HG02973 (cell line): ENCODE data around the gene PACS1.
"Not testable (repeated sequence)": the region's sequence is repeated elsewhere in the genome, so short reads cannot be mapped to it uniquely, and the experiment has no call there.

Source experiments
- ATAC-seq: cut with Tn5 transposase; IDR thresholded peaks from one replicate; pipeline ENCODE4 v1.9.1; 2021; ENCODE audit warnings: moderate library complexity; ENCODE audit not compliant: unreplicated experiment

Gene PACS1

DNA sequence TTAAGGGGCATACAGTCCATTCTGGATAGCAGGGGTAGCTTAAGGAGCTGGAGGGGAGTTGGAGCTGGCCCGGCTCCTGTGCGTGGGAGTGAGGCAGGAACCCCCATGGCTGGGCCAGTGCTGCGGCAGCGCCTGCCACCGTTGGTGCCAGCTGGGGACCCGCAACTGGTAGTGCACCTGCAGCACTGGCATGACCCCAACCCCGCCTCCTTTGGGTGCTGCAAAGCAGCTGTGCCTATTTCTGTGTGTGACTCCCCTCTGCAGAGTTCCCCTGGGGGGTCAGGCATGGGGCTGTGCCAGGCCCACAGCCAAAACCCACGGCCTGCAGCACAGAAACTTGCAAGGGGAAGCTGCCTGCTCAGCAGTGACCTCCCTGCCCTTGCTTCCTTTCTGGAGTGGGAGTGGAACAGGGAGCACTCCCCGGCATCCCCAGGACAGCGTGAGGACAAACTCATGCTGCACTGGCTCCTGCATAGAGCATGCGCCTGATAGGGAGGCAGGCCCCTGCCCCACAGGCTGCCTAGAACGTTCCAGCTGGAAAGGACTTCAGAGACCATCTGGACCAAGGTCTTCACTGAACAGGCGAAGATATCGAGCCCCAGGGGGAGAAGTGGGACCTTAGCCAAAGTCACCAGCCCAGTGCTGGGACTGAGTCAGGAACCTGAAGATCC, 172.2 kb downstream of the PACS1 start:
- ATAC-seq: no peak

DNA sequence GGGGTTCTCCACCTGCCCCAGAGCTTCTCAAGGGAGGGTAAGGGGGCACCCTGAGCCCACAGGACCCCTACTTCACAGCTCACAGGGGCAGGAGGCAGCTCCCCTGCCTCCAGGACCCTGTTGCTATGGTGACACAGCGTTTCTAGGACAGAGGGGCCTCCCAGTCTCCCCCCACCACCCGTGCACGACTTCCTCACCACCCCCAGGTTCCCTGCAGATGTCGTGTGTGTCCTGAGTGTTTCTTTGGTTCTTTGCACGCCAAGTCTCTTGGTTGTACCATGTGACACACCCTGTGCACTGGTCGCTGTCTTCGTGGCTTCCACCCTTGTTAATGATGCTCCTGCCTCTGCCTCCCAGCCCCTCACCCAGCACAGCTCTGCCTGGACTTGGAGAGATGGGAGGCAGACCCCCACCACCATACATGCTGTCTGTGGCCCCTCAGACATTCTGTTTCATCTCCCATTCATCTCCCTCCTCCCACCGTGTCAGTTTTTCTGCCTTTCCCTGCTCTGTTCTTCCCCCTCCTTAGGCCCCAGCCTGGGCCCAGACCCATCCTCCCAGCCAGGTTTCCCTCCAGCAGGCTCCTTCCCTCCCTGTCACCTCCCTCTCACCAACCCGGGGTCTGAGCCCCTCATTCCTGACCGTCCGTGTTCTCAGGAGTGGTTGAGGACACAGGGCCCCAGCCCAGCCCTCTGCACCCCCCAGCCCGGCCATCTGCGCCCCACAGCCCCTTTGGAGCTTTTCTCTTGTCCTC, 173.9 kb downstream of the PACS1 start:
- no peak for ATAC-seq

DNA sequence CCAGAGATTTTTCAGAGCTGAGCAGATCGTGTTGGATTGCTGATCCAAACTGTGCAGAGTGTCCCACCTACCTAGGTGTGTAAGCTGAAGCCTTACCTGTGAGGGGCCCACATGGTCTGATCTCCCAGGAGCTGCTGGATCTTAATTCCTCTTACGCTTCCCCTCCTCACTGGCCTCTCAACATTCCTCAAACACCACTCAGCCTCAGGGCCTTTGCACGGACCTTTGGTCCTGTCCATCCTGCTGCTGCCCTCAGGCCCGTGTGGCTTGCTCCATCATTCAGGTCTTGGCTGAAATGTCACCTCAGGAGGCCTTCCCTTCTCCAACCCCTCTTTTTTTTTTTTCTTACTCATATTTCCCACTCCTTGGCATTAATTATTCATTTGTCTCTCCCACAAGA, 177.2 kb downstream of the PACS1 start:
- ATAC-seq: no peak

DNA sequence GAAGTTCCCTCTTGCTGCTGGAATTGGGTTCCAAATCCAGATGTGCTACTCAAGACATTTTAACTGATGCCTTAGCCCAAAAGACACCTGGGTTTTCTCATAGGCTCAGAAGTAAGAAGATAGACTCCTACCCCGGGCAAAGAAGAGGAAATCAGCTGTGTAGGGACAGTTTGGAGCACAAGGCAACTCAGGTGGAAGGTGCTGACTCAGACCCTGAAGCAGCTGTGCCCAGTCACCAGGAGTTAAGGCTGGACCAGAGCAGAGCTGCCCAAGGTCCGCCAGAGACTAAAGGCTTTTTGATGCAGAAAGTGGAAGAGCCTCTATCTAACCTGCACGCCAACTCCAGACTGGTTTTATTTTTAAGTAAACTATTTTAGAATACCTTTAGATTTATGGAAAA, 177.7 kb downstream of the PACS1 start:
- no peak for ATAC-seq

DNA sequence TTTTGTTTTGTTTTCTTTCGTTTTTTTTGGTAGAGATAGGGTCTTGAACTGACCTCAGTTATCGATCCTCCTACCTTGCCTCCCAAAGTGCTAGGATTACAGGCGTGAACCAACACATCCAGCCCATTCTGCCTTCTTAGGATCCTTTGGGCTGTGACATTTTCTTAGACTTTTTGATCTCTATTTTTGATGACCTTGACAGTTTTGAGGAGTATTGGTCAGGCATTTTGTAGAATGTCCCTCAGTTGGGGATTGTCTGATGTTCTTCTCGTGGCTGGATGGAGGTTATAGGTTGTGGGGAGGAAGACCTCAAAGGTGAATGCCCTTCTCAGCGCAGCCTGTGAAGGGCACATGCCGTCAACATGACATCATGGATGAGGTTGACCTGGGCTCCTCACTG, 178.8 kb downstream of the PACS1 start:
- no peak for ATAC-seq

DNA sequence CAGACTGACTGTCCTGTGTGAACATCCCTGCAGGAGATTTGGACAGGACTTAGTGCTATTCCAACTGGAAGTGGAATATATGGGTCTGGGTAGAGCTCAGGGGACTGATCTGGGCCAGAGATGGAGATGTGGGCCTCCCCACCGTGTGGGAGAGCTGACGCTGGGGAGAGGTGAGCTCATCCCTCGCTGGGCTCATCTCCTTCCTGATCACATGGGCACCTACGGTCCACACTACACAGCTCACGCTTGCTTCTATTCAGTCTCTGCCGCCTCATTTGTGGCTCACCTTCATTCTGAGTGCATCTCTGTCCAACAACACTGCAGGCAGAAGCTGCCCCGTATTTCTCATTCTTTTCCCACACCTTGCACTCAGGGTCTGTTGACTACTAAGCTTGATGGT, 181.7 kb downstream of the PACS1 start:
- ATAC-seq: no peak

DNA sequence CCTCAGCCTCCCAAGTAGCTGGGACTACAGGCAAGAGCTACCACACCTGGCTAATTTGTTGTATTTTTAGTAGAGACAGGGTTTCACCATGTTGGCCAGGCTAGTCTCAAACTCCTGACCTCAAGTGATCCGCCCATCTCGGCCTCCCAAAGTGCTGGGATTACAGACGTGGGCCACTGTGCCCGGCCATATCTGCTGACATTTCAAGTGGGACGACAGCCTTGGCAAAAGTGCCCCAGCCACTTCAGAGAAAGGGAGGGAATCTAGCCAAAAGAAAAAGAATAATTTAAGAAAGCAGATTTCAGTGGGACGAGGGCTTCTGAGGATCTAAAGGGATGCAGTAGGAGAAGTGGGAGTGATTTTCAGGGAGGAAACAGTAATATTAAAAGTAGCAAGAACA, 183.0 kb downstream of the PACS1 start:
- ATAC-seq: not testable (repeated sequence)

DNA sequence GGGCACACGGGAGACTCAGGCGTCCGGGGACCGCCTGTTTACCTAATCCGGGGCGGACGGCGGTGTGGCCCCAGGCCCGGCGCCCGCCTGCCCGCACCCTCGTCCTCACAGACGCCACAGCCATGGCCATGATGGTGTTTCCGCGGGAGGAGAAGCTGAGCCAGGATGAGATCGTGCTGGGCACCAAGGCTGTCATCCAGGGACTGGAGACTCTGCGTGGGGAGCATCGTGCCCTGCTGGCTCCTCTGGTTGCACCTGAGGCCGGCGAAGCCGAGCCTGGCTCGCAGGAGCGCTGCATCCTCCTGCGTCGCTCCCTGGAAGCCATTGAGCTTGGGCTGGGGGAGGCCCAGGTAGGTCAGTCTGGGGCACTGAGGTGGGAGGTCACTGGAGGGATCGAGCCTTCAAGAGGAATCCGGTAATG, 188.4 kb downstream of the PACS1 start:
- no peak for ATAC-seq

DNA sequence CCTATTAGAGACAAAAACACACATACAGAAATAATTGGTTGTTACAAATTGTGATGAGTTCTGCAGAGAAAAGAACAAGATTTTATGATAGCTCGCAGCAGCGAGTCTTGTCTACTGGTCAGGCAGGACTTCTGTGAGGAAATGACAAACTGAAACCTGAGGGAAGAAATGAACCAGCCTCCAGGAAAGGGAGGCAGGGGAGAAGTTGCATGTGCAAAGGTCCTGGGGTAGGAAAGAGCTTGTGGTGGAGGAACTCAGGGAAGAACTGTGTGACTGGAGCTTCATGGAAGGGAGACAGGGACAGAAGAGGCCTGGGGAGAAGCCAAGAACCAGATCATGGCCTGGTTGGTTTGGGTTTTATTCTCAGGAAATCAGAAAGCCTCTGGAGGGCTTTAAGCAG, 189.2 kb downstream of the PACS1 start:
- no peak for ATAC-seq

DNA sequence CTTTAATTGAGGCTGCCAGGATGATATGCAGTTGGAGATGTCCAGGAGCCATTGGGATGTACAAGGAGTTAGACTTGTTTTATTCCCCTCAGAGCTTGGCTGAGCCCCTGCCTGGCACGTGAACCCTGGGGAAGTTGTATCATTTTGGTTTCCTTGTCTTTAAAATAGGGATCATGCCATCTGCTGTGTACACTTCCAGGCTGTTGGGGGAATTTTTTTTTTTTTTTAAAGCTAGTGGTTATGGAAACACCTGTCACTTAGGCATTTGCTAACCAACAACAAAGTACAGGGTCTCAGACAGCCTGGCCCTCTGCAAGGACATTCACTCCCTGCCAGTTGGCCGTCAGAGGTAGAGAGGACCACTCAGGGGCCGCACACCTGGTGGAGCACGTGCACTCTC, 189.9 kb downstream of the PACS1 start:
- ATAC-seq: no peak

DNA sequence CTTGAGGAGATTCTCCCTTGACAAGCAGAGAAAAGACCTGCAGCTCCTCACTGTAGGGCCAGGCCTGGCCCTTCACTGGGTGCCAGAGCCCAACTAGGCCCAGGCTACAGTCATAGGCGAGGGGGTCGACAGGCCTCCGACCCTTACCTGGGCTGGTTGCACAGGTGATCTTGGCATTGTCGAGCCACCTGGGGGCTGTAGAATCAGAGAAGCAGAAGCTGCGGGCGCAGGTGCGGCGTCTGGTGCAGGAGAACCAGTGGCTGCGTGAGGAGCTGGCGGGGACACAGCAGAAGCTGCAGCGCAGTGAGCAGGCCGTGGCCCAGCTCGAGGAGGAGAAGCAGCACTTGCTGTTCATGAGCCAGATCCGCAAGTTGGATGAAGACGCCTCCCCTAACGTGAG, 191.5 kb downstream of the PACS1 start:
- no peak for ATAC-seq

DNA sequence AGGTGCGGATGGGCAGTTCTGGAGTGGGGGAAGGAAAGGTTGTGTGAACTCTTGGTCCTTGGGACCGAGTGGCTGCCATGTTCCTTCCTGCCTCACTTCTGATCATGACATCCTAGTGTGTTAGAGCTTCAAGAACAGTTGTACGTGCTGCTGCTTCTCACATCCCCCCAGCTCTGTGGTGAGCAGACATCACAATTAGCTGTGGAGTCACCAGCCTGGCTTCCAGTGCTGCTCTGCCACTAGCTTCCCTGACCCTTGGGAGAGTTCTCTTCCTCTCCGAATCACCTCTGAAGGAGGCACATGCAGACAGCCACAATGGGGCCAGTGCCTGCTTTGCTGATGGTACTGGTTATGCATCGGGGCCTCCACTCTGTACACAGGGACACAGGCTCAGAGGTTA, 192.1 kb downstream of the PACS1 start:
- no peak for ATAC-seq

DNA sequence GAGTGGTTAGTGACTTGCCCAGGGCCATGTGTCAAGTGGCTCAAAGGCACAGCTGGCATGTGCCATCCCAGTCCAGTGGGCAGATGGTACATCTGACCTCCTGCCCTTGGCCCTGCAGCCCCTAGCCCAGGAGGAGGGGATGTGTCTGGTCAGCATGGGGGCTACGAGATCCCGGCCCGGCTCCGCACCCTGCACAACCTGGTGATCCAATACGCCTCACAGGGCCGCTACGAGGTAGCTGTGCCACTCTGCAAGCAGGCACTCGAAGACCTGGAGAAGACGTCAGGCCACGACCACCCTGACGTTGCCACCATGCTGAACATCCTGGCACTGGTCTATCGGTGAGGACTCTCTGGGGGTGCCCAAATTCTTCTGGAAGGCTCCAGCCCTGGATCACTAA, 192.6 kb downstream of the PACS1 start:
- ATAC-seq: no peak

DNA sequence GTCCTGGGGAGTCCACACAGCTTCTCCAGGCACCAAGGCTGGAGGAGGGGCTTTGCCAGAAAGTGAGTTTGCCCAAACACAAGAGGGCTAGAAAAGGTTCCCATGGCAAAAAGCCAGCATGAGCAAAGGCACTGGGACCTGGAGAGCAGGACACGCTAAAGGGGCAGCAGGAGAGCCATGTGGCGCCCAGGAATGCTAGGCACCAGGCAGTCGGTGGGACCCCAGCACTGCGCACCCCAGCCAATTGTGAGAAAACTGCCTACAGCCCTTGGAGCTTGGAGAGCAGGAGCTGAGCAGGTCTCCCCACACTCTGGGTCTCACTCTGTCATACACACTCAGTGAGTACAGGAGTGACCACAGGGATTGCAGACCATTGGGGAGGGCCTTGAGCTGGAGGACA, 193.2 kb downstream of the PACS1 start:
- ATAC-seq: no peak

DNA sequence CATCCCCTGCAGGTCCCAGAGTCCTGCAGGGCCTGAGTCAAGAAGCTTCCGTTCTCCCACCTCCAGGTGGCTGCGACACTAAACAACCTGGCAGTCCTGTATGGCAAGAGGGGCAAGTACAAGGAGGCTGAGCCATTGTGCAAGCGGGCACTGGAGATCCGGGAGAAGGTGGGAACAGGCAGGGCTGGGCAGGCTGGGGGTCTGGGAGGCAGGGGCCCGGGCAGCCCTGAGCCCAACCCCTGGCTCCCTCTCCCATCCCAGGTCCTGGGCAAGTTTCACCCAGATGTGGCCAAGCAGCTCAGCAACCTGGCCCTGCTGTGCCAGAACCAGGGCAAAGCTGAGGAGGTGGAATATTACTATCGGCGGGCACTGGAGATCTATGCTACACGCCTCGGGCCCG, 193.7 kb downstream of the PACS1 start:
- no peak for ATAC-seq

DNA sequence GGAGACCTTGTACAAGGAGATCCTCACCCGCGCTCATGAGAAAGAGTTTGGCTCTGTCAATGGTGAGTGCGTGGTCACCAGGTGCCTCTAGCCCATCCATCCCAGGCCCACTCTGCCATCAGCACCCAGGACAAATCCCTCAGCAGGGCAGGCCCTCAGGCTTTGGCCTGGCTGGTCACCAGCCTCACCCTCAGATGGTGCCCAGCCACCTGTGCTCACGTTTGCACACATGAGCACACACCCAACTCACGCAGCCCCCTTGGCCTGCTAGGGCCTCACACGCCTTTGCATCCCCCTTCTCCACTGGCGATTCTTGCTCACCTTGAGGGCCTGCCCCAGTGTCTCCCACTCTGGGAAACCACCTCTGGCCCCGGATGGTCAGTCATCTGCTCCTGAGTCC, 194.3 kb downstream of the PACS1 start:
- ATAC-seq: no peak

DNA sequence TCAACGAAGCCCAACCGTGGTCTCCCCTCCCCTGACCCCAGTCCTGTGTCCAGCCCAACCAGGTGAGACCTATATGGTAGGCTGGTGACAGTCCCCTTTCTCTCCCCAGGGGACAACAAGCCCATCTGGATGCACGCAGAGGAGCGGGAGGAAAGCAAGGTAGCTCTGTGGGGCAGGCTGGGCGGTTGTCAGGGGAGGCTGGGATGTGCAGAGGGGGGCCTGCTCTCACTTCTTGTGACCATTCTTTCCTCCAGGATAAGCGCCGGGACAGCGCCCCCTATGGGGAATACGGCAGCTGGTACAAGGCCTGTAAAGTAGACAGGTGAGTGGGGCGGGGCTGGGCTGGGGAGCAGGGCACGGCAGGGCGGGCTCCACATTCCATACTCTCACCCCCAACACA, 194.8 kb downstream of the PACS1 start:
- ATAC-seq: no peak

DNA sequence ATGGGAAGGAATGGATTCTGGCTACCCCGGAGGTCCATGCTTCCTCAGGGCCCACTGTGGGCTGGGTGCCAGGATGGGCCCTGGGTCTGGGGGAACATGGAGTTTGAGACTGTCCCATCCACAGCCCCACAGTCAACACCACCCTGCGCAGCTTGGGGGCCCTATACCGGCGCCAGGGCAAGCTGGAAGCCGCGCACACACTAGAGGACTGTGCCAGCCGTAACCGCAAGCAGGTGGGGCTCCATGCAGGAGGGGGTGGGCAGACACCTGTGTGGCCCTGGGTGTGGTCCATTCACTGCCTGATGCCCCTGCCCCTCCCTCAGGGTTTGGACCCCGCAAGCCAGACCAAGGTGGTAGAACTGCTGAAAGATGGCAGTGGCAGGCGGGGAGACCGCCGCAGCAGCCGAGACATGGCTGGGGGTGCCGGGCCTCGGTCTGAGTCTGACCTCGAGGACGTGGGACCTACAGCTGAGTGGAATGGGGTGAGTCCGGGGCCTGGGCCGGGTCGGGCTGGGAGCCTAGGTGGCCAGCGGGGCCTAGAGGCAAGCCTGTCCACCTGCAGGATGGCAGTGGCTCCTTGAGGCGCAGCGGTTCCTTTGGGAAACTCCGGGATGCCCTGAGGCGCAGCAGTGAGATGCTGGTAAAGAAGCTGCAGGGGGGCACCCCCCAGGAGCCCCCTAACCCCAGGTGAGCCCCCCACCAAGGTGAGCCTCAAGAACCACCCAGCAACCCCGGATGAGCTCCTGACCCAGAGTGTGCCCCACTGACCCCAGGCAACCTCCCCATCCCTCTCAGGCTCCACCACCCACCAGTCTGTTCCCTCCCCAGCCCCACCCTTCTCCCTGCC, 195.7 kb downstream of the PACS1 start:
- ATAC-seq: no peak

DNA sequence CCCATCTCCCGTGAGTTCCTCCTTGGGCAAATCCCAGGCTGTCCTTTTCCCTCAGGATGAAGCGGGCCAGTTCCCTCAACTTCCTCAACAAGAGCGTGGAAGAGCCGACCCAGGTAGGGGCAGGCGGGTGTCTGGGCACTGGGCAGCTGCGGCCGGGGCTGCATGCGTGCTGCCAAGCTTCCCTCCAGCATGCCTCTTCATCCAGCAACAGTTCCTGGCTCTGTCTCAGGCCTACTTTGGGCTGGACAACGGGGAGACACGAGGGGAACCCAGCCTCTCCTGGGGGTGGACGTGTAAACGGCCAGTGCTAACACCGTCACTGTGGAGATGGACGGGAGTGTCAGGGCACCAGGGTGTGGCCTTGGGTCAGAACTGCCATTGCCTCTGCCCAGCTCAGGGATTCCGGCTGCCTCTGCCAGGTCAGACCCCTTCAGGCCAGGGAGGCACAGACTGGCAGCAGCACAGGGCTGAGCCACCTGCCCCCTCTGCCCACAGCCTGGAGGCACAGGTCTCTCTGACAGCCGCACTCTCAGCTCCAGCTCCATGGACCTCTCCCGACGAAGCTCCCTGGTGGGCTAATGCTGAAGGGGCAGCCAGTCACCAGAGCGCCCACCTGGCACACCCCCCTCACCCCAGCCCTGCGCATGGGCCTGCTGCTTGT, 196.4 kb downstream of the PACS1 start:
- no peak for ATAC-seq

DNA sequence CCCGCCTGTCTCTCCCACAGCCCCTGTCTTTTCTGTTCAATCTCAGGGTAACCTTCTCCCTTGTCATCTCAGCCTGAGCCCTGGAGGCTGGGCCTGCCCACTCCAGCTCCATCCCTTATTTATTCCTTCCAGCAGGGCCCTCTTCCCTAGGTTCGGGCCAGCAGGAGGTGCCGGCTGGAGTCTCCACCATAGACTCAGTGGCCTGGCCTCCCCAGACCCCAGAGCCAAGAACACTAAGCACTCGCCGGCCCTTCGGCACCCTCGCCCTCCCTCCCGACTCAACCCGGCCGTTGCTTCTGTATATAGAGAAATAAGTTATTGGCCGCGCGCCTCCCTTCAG, 196.9 kb downstream of the PACS1 start:
- no peak for ATAC-seq
